ENCODE results near the gene PARD6A.
A peak's percentile ranks its signal among the peaks of the same experiment; 100 is the strongest.

DNA sequence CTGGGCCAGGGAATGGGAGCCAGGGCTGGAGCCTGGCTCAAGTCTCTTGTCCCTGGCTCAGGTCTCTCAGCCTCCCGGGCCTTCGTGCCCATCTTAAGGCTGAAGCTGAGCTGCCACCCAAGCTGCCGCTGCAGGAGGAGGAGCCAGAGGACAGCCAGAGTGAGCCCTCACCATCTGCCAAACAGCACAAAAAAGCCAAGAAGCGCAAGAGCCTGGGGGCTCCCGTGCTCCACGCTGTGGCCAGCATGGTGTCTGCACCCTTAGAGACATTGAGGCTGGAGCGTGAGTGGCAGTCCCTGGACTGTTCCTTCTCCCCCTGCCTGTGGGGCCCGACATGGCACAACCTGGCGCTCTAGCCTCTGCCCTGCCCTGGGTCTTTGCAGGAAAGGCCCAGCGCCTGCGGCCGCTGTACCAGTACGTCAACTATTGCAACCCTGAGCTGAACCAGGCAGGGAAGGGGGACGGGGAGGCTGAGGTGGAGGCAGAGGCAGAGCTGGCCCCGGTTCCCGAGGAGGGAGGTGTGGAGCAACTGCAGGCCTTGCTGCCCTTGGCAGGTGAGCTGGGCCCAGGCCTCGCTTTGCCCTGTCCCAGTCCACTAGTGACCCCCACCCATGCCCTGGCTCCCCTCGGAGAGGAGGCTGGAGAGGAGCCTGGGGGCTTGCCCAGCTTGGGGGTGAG is 7.2 kb downstream of the PARD6A start:
- TF ChIP-seq, protein P1, sequence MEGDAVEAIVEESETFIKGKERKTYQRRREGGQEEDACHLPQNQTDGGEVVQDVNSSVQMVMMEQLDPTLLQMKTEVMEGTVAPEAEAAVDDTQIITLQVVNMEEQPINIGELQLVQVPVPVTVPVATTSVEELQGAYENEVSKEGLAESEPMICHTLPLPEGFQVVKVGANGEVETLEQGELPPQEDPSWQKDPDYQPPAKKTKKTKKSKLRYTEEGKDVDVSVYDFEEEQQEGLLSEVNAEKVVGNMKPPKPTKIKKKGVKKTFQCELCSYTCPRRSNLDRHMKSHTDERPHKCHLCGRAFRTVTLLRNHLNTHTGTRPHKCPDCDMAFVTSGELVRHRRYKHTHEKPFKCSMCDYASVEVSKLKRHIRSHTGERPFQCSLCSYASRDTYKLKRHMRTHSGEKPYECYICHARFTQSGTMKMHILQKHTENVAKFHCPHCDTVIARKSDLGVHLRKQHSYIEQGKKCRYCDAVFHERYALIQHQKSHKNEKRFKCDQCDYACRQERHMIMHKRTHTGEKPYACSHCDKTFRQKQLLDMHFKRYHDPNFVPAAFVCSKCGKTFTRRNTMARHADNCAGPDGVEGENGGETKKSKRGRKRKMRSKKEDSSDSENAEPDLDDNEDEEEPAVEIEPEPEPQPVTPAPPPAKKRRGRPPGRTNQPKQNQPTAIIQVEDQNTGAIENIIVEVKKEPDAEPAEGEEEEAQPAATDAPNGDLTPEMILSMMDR (IDR thresholded peaks at IDR 0.05 in 2 of 3, conservative IDR thresholded peaks at IDR 0.05 in 1 of 3; ENCODE audit: borderline replicate concordance in 1 of 3, insufficient read depth in 1 of 3, low read depth in 2 of 3, low read length in 2 of 3), result peak in 2 of 3 experiments; percentile 75 to 88; a peak in 4 of 6 replicates
- TF ChIP-seq, protein P2, sequence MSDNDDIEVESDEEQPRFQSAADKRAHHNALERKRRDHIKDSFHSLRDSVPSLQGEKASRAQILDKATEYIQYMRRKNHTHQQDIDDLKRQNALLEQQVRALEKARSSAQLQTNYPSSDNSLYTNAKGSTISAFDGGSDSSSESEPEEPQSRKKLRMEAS (IDR thresholded peaks at IDR 0.05), result no peak
- TF ChIP-seq POLR2AphosphoS5 (IDR thresholded peaks at IDR 0.05; ENCODE audit: low read depth, low read length) (peak; percentile 26; the same call in 1 of the 2 replicates), POLR2A (IDR thresholded peaks at IDR 0.05; ENCODE audit: borderline replicate concordance, extremely low read depth, insufficient read depth, insufficient read length) (no peak), ZNF274 (IDR thresholded peaks at IDR 0.05; ENCODE audit: low read depth, low read length) (no peak), EZH2phosphoT487 (IDR thresholded peaks at IDR 0.05; ENCODE audit: borderline replicate concordance) (no peak), SIN3A (IDR thresholded peaks at IDR 0.05; ENCODE audit: low read depth) (no peak), CBX3 (IDR thresholded peaks at IDR 0.05; ENCODE audit: low read depth) (no peak)

All from HCT116 (cell line).